Measurements from ENCODE around the gene AUNIP.

DNA sequence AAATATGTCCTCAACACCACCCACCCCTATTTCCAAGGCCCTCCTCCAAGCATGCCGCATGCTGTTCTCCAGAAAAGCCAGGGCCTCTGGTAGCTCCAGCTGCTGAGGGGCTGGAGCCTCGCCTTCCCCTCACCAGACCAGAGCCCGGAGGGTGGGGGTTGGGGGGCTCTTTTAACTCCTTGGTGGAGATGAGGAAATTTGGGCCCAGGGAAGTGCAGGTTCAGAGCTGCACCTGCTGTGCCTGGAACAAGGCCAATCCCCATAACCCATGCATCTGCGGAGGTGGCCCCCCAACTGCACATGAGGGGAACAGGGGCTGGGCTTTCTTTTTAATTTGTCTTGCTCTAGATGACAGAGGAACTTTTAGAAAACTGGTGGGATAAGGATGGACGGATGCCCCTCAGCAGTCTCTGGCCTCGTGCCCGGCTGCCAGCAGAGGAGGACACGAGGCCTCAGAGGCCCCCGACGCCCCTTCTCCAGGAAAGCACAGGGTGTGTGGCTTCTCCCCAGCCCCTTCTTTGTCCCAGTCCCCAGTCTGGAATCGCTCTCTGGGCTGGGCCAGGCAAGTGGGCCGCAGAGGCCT, 59.8 kb downstream of the AUNIP start:
- TF ChIP-seq BRCA1 (IDR thresholded peaks at IDR 0.05; ENCODE audit: low read depth, low read length) (no peak), POLR2A (IDR thresholded peaks at IDR 0.05; ENCODE audit: control extremely low read depth in 1 of 2, low read depth in 2 of 2, low read length in 2 of 2) (no peak), SP1 (IDR thresholded peaks at IDR 0.05; ENCODE audit: low read depth, low read length) (no peak), MAFK (IDR thresholded peaks at IDR 0.05; ENCODE audit: low read depth, low read length) (no peak), TBP (IDR thresholded peaks at IDR 0.05; ENCODE audit: low read depth, low read length) (no peak), EZH2 (IDR thresholded peaks at IDR 0.05; ENCODE audit: low read depth, low read length, severe bottlenecking) (no peak), TCF12 (IDR thresholded peaks at IDR 0.05; ENCODE audit: low read depth, low read length) (no peak), RAD21 (IDR thresholded peaks at IDR 0.05 in 1 of 2, conservative IDR thresholded peaks at IDR 0.05 in 1 of 2; ENCODE audit: low read depth in 2 of 2, low read length in 2 of 2) (no peak), JUN (IDR thresholded peaks at IDR 0.05; ENCODE audit: low read depth, low read length) (no peak), CEBPB (IDR thresholded peaks at IDR 0.05; ENCODE audit: low read depth, low read length) (no peak), JUND (IDR thresholded peaks at IDR 0.05; ENCODE audit: low read length) (no peak), PHF8 (conservative IDR thresholded peaks at IDR 0.05; ENCODE audit: low read depth, low read length) (no peak)
- TF ChIP-seq, protein P1, sequence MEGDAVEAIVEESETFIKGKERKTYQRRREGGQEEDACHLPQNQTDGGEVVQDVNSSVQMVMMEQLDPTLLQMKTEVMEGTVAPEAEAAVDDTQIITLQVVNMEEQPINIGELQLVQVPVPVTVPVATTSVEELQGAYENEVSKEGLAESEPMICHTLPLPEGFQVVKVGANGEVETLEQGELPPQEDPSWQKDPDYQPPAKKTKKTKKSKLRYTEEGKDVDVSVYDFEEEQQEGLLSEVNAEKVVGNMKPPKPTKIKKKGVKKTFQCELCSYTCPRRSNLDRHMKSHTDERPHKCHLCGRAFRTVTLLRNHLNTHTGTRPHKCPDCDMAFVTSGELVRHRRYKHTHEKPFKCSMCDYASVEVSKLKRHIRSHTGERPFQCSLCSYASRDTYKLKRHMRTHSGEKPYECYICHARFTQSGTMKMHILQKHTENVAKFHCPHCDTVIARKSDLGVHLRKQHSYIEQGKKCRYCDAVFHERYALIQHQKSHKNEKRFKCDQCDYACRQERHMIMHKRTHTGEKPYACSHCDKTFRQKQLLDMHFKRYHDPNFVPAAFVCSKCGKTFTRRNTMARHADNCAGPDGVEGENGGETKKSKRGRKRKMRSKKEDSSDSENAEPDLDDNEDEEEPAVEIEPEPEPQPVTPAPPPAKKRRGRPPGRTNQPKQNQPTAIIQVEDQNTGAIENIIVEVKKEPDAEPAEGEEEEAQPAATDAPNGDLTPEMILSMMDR (IDR thresholded peaks at IDR 0.05; ENCODE audit: control extremely low read depth in 1 of 3, insufficient read depth in 1 of 3, low read depth in 1 of 3, low read length in 3 of 3) = no peak
- TF ChIP-seq, protein P2, sequence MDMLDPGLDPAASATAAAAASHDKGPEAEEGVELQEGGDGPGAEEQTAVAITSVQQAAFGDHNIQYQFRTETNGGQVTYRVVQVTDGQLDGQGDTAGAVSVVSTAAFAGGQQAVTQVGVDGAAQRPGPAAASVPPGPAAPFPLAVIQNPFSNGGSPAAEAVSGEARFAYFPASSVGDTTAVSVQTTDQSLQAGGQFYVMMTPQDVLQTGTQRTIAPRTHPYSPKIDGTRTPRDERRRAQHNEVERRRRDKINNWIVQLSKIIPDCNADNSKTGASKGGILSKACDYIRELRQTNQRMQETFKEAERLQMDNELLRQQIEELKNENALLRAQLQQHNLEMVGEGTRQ (IDR thresholded peaks at IDR 0.05; ENCODE audit: low read length) = no peak

All from H1 (cell line).